ENCODE results near the gene RERE. TPM values are rescaled to one million over a fixed set of nuclear protein-coding genes. Genes with fewer than 3 reads are reported as not detected.

Gene RERE
- total and polyA plus RNA-seq, 2 experiments from 2014 or later, result 148 to 170 TPM

- H3K9me3 Mint-ChIP-seq, result no peaks in the 10 kb centered on the region; the same call in 2 of the 3 replicates
- Histone ChIP-seq H3K4me2 (peak overlapping the region; percentile 93), H3K4me3 (peak overlapping the region; percentile 78), H3K36me3 (ENCODE audit: insufficient read depth) (no peaks in the 10 kb centered on the region), H3K79me2 (replicated peaks; ENCODE audit: insufficient read depth) (peaks cover 66% of the 10 kb centered on the region), H3K9me2 (ENCODE audit: insufficient read depth) (peaks cover 4% of the 10 kb centered on the region; the same call in 1 of the 2 replicates), H3K27me3 (ENCODE audit: insufficient read depth) (no peaks in the 10 kb centered on the region), H3K4me1 (ENCODE audit: insufficient read depth) (peaks cover 63% of the 10 kb centered on the region), H2AFZ (no peak overlapping the region), H3F3A (replicated peaks; ENCODE audit: low read depth) (peaks cover 9% of the 10 kb centered on the region; the same call in 1 of the 2 replicates), H4K20me1 (replicated peaks; ENCODE audit: insufficient read depth) (peaks cover 31% of the 10 kb centered on the region), H3K27ac (ENCODE audit: low read depth) (peak overlapping the region; percentile 5)
- H3K36me3 Mint-ChIP-seq (ENCODE audit: low read depth), result peaks cover 3% of the 10 kb centered on the region; the same call in 1 of the 3 replicates
- peaks cover 16% of the 10 kb centered on the region for H3K27me3 Mint-ChIP-seq (ENCODE audit: insufficient read depth, low read depth, poor library complexity)
- H3K4me1 Mint-ChIP-seq, result peaks cover 37% of the 10 kb centered on the region
- peak; percentile 7; the same call in 2 of the 3 replicates for ATAC-seq
- peak overlapping the region; percentile 93 for H3K27ac Mint-ChIP-seq
- H3K4me3 Mint-ChIP-seq, result no peak overlapping the region
- peak; percentile 35 for DNase-seq (ENCODE audit: low spot score)
- TF ChIP-seq STAT1 (IDR thresholded peaks at IDR 0.05; ENCODE audit: unreplicated experiment) (no peak), EZH2 (IDR thresholded peaks at IDR 0.05; ENCODE audit: low read depth, unreplicated experiment) (no peak)
Observed at GRCh38 chr1:8422510-8423268, 394.8 kb downstream of the RERE start.

- Mint-ChIP-seq H3K27me3 (ENCODE audit: insufficient read depth, low read depth, poor library complexity) (peaks cover 19% of the 10 kb centered on the region), H3K36me3 (ENCODE audit: low read depth) (peaks cover 5% of the 10 kb centered on the region), H3K9me3 (no peaks in the 10 kb centered on the region; the same call in 2 of the 3 replicates), H3K27ac (no peak overlapping the region), H3K4me3 (no peak overlapping the region), H3K4me1 (peaks cover 43% of the 10 kb centered on the region)
- Histone ChIP-seq H3K4me2 (peak overlapping the region; percentile 93), H3K79me2 (replicated peaks; ENCODE audit: insufficient read depth) (peaks cover 66% of the 10 kb centered on the region), H3K27me3 (ENCODE audit: insufficient read depth) (no peaks in the 10 kb centered on the region), H3K27ac (ENCODE audit: low read depth) (no peak overlapping the region), H3K9me2 (ENCODE audit: insufficient read depth) (no peaks in the 10 kb centered on the region), H3K4me1 (ENCODE audit: insufficient read depth) (peaks cover 73% of the 10 kb centered on the region), H2AFZ (no peak overlapping the region), H3K4me3 (peak overlapping the region; percentile 78), H3F3A (replicated peaks; ENCODE audit: low read depth) (peaks cover 9% of the 10 kb centered on the region; the same call in 1 of the 2 replicates), H4K20me1 (replicated peaks; ENCODE audit: insufficient read depth) (peaks cover 31% of the 10 kb centered on the region), H3K36me3 (ENCODE audit: insufficient read depth) (no peaks in the 10 kb centered on the region)
- DNase-seq (ENCODE audit: low spot score) (no peak), ATAC-seq (no peak)
- TF ChIP-seq STAT1 (IDR thresholded peaks at IDR 0.05; ENCODE audit: unreplicated experiment) (no peak), ZNF114 (CRISPR knock-in tag; IDR thresholded peaks at IDR 0.05) (no peak), EZH2phosphoT487 (IDR thresholded peaks at IDR 0.05; ENCODE audit: unreplicated experiment) (no peak), CREB1 (CRISPR knock-in tag; IDR thresholded peaks at IDR 0.05; ENCODE audit: low read depth) (no peak), EZH2 (IDR thresholded peaks at IDR 0.05; ENCODE audit: low read depth, unreplicated experiment) (no peak), ZNF331 (CRISPR knock-in tag; IDR thresholded peaks at IDR 0.05; ENCODE audit: low read depth) (no peak), ETS1 (IDR thresholded peaks at IDR 0.05) (no peak), JUNB (IDR thresholded peaks at IDR 0.05; ENCODE audit: unreplicated experiment) (no peak), CTCF (conservative IDR thresholded peaks at IDR 0.05; ENCODE audit: low read depth in 2 of 2) (no peak), NANOG (IDR thresholded peaks at IDR 0.05; ENCODE audit: borderline replicate concordance) (no peak), ZNF462 (CRISPR knock-in tag; IDR thresholded peaks at IDR 0.05) (no peak)
Observed at GRCh38 chr1:8421721-8422120, 395.7 kb downstream of the RERE start.
